Measurements from ENCODE around the gene CPXM1. TPM values are rescaled to one million over a fixed set of nuclear protein-coding genes. Genes with fewer than 3 reads are reported as not detected.

CPXM1 gene
- total RNA-seq, 4 donors from 2014 or later, result 15.3 to 154 (median 19.1) TPM

GRCh38 chr20:2820896-2821869 lies 20.8 kb upstream of the CPXM1 start:
- TF ChIP-seq, protein P1, sequence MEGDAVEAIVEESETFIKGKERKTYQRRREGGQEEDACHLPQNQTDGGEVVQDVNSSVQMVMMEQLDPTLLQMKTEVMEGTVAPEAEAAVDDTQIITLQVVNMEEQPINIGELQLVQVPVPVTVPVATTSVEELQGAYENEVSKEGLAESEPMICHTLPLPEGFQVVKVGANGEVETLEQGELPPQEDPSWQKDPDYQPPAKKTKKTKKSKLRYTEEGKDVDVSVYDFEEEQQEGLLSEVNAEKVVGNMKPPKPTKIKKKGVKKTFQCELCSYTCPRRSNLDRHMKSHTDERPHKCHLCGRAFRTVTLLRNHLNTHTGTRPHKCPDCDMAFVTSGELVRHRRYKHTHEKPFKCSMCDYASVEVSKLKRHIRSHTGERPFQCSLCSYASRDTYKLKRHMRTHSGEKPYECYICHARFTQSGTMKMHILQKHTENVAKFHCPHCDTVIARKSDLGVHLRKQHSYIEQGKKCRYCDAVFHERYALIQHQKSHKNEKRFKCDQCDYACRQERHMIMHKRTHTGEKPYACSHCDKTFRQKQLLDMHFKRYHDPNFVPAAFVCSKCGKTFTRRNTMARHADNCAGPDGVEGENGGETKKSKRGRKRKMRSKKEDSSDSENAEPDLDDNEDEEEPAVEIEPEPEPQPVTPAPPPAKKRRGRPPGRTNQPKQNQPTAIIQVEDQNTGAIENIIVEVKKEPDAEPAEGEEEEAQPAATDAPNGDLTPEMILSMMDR (IDR thresholded peaks at IDR 0.05), result no peak
- no peak for TF ChIP-seq POLR2A (IDR thresholded peaks at IDR 0.05)
- no peak for DNase-seq
- Histone ChIP-seq H3K9me3 (no peaks in the 10 kb centered on the region), H3K4me1 (no peaks in the 10 kb centered on the region), H3K27ac (peak overlapping the region; percentile 75 to 98), H3K36me3 (no peaks in the 10 kb centered on the region), H3K27me3 (no peaks in the 10 kb centered on the region), H3K4me3 (peak overlapping the region; percentile 12 to 27)
- intact Hi-C loops (cut with DNase I; ENCODE audit: low total_unique reads), result no loop called here

- peak; percentile 58 to 71 for DNase-seq
- H3K4me1 ChIP-seq, result peaks cover 0 to 4% of the 10 kb centered on the region in 2 donors
- H3K9me3 ChIP-seq, result no peaks in the 10 kb centered on the region
- no peaks in the 10 kb centered on the region for H3K36me3 ChIP-seq
- intact Hi-C loops (cut with DNase I; ENCODE audit: low total_unique reads), result no loop called here
- H3K27ac ChIP-seq, result peak overlapping the region; percentile 75 to 98
- peak overlapping the region; percentile 12 to 27 for H3K4me3 ChIP-seq
- no peak for TF ChIP-seq POLR2A (IDR thresholded peaks at IDR 0.05)
- TF ChIP-seq, protein P1 (IDR thresholded peaks at IDR 0.05), result no peak
- H3K27me3 ChIP-seq, result no peaks in the 10 kb centered on the region
Observed at GRCh38 chr20:2820084-2820895, 19.9 kb upstream of the CPXM1 start.

DNA sequence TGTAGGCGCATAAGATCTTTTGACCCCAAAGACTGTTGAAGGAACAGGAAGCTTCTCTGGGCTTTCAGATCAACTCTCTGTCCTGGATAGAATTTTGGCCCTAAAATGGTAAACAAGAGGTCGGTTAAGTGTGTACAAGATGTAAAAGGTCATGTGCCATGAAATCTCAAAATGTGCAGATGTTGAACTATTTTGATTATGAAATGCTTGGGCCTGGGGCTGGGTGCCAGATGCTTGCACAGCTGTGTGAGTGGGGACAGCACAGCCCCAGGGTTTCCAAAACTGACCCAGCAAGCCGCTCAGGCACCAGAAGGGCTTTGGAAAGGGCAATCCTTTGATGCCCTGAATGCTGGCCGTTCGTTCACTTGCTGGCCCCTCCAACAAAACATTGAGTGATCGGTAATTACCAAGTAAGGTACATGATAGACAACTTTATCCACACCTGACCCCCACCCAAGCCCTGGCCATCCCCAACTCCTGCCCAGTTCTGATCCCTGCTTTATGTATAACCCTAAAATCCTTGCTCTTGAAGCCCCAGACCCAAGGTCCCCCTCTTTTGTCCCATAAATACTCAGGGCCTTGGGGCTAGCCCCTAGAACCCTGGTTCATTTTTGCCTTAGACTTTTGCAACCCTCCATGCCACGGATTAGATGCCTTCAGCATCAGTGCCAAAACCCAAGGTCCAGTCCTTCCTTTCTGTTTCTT lies 17.6 kb upstream of the CPXM1 start:
- H3K4me3 ChIP-seq, result no peak overlapping the region
- peak overlapping the region in 1 of 2 donors; percentile 98 for H3K27ac ChIP-seq
- H3K4me1 ChIP-seq, result peaks cover 0 to 13% of the 10 kb centered on the region in 2 donors
- no peak for DNase-seq
- H3K27me3 ChIP-seq, result no peaks in the 10 kb centered on the region
- H3K9me3 ChIP-seq, result no peaks in the 10 kb centered on the region
- H3K36me3 ChIP-seq, result no peaks in the 10 kb centered on the region
- intact Hi-C loops (cut with DNase I; ENCODE audit: low total_unique reads), result no loop called here
- TF ChIP-seq, protein P1 (IDR thresholded peaks at IDR 0.05), result no peak

GRCh38 chr20:2817341-2817726 lies 16.9 kb upstream of the CPXM1 start:
- intact Hi-C loops (cut with DNase I; ENCODE audit: low total_unique reads), result no loop called here
- no peaks in the 10 kb centered on the region for H3K9me3 ChIP-seq
- no peak overlapping the region for H3K4me3 ChIP-seq
- peak overlapping the region in 1 of 2 donors; percentile 98 for H3K27ac ChIP-seq
- no peak for DNase-seq
- TF ChIP-seq, protein P1 (IDR thresholded peaks at IDR 0.05), result no peak
- no peak for TF ChIP-seq POLR2A (IDR thresholded peaks at IDR 0.05)
- no peaks in the 10 kb centered on the region for H3K27me3 ChIP-seq
- peaks cover 0 to 13% of the 10 kb centered on the region in 2 donors for H3K4me1 ChIP-seq
- no peaks in the 10 kb centered on the region for H3K36me3 ChIP-seq
